ENCODE measurements around the gene NFKB1.

Gene NFKB1

DNA sequence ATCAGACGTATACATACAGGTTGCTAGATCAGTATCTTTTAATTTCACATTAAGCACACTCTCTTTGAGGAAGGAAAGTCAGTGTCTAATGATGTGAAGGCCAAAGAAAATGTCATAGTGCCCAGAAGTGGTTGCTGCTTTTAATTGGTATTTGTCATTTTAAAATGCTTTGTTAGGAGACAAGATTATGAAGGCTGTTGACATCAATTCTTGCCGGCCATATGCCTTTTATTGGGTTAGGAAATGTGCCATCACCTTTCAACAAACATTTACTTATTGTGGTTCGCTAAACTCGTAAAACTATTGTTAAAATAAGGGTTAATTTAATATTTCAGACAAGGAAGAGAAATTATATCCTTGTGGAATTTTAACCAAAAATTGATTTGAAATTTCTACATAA is 32.2 kb downstream of the NFKB1 start:
- DNase-seq, result no peak

DNA sequence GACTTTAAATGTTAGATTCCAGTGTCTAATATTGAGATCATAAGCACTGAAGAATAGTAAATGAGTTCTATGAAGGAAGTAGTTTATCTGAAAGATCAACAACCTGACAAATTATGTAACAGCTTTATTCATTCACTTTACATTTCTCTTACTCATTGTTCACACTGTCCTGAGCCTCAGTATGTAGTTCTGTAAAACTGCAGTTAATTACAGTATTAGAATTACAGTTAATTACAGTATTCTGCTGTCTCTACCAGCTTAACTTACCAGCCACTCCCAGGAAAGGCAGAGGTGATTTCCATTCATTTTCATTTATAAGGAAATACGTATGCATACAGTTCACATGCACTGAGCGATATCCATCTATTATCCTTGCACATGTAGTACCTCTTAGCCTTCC is 32.7 kb downstream of the NFKB1 start:
- DNase-seq, result no peak

- no peak for DNase-seq
Observed at GRCh38 chr4:102534845-102535244, 33.7 kb downstream of the NFKB1 start.

DNA sequence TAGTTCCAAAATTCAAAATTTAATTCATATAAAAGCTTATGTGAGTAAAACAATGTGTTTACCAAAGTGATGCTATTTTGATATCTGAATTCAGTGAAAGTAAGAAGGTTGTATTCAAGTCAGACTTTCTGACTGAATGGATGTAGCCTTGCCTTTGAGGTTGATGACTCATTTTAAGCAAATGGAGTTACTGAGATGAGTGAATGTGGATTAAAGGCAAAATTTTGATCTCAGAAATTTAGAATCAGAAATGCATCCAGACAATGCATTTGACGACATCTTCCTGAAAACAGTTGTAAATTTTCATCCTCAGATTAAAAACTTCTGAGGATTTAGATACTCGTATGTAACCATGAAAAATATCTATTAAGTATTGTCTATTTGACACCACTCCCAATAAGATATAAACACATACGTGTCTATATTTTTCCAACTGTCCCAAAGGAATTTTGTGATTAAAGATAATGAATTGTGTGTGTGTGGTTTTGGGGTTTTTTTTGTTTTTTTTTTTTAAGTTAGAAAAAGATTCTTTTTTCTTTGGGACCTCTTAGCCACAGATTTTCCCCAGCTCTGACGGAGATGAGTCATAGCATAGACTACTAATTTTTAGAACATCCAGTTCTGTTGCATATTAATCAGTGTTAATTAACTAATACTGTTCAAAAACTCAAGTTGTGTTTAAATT is 34.4 kb downstream of the NFKB1 start:
- DNase-seq, result no peak

- no peak for DNase-seq
Observed at GRCh38 chr4:102536768-102537167, 35.6 kb downstream of the NFKB1 start.

- no peak for DNase-seq
Observed at GRCh38 chr4:102537269-102537668, 36.1 kb downstream of the NFKB1 start.

DNA sequence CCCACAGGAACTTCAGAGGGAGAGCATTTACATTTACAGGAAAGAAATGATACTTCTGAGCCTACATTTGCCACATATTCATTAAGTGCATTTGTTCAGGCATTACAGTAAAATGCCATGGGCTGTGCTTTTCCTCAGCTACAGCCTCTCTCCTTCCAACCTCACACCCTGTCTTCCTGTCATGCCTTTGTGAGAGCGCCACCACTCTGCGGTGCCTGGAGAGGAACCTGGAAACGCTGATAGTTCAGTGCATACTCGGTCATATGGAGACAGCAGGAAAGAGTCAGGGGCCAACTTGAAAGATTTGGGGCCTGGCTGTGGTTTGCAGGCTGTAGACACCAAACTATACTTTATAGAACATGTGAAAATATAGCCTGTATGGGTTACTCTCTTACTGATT is 40.5 kb downstream of the NFKB1 start:
- DNase-seq, result no peak

- no peak for DNase-seq
Observed at GRCh38 chr4:102543030-102543928, 42.1 kb downstream of the NFKB1 start.

DNA sequence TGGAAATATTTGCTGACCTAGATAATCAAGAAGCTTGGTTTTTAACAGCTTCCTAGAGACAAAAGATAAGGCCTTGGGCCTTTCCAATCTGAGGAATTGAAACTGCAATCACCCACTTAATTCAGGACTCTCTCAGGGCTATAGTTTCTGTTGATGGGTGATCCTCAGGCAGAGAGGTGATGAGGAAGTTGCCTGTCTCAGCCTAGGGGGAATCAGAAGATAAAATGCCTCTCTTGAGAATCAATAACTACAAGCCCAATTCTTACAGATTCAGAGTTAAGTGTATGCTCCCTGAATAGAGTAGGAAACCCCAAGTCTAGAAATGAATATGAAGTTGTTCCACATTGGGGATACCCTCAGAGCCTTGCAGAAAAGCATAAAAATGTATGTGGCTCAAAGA is 45.5 kb downstream of the NFKB1 start:
- no peak for DNase-seq

DNA sequence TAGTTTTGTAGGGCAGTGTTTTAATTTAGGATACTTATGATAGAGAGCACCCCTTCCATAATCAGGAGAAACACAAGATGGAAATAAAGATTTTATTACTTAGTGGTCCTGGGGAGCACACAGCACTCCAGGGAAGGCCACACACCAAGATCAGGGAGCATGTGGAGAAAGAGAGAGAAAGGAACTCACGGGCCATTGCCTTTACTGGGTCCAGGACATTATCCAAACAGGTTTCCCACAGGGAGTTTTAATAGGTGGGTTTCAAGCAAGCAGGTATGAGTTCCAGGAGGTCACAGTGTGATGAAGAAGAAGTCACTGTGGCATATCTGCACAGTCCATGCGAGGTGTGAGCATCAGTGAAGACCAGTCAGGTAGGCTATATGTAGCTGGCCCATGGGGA is 46.8 kb downstream of the NFKB1 start:
- no peak for DNase-seq

DNA sequence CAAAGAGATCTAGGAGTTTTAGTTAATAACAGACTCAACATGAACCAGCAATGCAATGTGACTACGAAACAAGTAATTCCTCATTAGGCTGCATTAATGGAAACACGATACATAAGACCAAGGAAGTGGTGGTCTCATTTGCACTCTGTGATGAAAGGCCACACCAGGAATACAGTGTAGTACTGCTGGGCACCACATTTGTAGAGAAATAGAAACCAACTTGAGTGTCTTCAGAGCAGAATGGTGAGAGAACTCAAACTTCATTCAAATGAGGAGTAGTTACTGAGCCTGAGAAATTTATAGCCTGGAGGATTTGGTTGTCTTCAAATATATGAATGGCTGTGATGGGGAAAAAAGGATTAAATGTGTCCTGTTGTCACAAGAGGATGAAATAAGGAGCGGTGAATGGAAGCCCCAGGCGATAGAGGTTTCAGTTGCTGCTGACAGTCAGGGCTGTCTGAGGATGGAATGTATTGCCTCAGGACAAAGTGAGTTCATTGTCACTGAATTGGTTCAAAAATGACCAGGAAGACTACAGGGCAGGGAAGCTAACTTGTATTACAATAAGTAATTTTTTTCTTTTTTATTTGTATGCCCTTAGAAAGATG is 50.9 kb downstream of the NFKB1 start:
- no peak for DNase-seq

GRCh38 chr4:102552781-102553180 is 51.6 kb downstream of the NFKB1 start:
- no peak for DNase-seq

GRCh38 chr4:102553982-102554381 is 52.8 kb downstream of the NFKB1 start:
- no peak for DNase-seq

DNA sequence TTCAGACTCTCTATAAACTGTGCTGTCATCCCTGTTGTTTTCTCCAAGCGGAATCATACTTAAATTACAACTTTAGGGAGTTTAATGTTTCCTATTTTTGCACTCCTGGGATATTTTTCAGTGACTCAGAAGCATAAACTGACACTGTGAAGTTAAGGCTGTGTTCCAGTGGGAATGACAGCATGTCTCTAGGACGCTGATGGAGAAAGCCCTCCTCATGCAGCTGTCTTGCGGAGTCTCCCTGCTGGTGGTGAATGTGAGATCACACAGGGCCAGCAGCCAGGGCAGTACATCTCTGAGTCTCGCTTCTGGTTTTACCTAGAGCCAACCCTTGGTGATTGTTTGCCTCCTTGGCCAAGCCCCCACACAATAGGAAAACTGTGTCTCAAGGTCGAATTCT is 53.3 kb downstream of the NFKB1 start:
- DNase-seq, result no peak

- no peak for DNase-seq
Observed at GRCh38 chr4:102554992-102555391, 53.8 kb downstream of the NFKB1 start.

DNA sequence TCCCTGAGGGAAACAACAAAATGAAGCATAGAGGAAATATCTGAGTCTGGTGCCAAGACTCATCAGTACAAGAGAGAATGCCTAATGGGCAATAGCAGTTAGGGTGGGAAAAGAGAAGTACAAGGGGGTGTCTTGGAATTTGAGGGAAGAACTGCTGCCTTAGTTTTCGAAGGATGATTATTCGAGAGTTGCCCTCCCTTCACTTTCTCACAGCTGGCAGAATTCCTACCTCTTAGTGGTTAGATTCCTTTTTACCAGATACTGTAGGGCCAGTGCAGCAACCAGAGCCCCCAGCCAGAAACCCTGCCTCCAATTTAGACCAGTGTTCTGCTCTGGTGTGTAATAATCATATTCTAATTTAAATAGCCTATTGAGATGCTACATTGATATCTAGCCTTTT is 56.5 kb downstream of the NFKB1 start:
- no peak for DNase-seq

DNA sequence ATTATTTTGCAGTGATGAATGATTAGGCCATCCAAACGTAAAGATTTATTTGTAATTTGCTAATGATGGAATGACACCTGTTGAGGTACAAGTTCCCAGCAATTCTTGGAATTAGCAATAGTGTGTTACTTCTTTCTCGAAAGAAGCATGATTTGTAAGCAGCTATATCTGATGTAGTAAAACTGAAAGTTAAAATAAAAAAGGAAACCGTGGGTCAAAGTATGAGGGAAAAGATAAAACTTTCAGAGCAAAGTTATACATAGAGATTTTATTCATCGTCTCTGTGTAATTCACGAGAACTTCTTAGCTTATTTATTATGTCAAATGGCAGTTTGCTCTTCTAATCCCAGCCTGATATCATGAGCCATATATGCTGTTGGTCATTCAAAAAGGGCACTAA is 59.0 kb downstream of the NFKB1 start:
- DNase-seq, result no peak

DNA sequence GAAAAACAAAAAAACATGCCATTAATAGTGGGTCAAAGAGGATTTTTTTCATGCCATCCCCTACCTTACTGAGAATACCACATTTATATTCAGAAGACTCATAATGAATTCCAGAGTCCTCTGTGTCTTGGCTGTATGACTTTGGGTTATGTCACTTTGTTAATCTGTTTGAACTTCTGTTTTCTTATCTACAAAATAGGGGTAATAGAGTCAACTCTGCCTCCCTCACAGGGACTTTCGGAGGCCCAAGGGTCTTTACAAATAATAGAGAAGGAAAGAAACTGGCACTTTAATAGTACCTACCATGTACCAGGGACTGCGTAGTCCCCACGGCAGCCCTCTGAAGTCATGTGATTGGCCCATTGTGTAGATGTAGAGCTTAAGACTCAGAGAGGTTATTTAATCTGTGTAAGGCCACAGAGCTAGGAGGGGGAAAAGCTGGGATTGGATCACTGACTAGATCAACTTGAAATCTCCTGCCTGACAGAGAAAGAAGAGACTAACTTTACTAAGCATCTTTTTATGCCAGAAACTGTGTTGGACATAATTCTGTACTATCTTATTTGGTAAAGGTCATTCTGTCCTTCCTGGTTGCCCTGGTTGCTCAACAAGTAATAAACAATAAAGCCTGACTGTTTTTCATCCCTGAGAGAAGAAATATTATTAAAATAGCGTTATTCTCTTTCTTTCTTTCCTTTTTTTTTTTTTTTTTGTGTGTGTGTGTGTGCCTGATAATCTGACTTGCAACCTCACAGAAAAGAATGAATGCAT is 59.6 kb downstream of the NFKB1 start:
- no peak for DNase-seq

- no peak for DNase-seq
Observed at GRCh38 chr4:102563000-102563399, 61.8 kb downstream of the NFKB1 start.

- DNase-seq, result no peak
Observed at GRCh38 chr4:102564399-102565059, 63.4 kb downstream of the NFKB1 start.

DNA sequence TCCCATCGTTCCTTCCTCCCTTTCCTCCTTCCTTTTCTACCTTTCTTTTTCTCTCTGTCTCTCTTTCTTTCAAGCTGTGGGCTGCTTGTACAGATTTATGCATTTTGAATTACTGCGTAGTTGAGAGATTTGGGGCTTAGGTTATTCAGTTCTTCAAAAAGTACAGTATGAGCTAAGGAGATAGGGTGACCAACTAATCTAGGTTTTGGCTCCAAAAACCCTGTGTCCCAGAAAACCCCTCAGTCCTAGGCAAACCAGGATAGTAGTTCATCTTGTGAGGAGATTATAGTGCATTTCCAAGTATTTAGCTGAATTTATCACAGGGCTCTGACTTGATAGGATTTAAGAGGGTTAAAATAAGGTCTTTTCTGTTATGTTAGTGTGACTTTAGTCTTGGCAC is 64.5 kb downstream of the NFKB1 start:
- DNase-seq, result no peak

GRCh38 chr4:102566426-102566825 is 65.3 kb downstream of the NFKB1 start:
- no peak for DNase-seq

DNA sequence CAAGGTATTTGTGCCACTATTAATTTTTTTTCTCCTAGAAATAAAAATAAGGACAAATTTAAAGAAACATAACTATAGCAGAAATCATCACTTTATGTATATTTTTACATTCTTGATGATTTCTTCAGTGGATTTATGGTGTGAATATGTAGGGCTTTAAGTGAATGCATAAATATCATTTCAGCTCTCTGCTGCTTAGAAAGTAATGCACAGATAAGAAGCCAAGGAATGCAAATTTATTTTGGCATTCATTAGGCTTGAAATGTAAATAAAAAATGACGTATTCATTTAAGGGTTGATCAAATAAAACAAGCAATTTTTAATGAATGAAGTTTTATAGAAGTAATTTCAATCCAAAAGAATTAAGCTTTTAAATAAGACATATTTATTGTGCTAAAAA is 66.3 kb downstream of the NFKB1 start:
- no peak for DNase-seq
